K562 (cell line): ENCODE results near the gene DDAH1. TPM values are rescaled to one million over a fixed set of nuclear protein-coding genes. Genes with fewer than 3 reads are reported as not detected.

Experiments
- BRCA1 ChIP-seq, 2 experiments: fragments of 450-650 bp in 1 of 2; sonication (generic) in 1 of 2; formaldehyde crosslinking in 1 of 2; IDR thresholded peaks; 2 replicates each; pipeline versions ENCODE4 v1.5.0 to v1.6.1; 2017 to 2020; ENCODE audit warnings: mild to moderate bottlenecking in 1 of 2, missing genetic modification reagents in 1 of 2
- CBX8 ChIP-seq: fragments of 200-600 bp; sonication (generic); IDR thresholded peaks from 2 replicates; pipeline ENCODE4 v1.6.1; 2012; ENCODE audit warnings: borderline replicate concordance, mixed run types, low read depth, mild to moderate bottlenecking, moderate library complexity, mixed read lengths, low read length, control low read depth, inconsistent platforms; ENCODE audit not compliant: poor library complexity, severe bottlenecking; ENCODE audit errors: extremely low read depth
- DDX20 ChIP-seq: fragments of 450-650 bp; IDR thresholded peaks from 2 replicates; pipeline ENCODE4 v1.6.1; 2016; ENCODE audit warnings: missing genetic modification characterization, low read depth, mild to moderate bottlenecking, missing compliant biosample characterization, moderate library complexity
- ERF ChIP-seq: fragments of 450-650 bp; formaldehyde crosslinking; IDR thresholded peaks from 2 replicates; pipeline ENCODE4 v1.4.0; 2020; ENCODE audit warnings: mild to moderate bottlenecking, mixed read lengths
- FOXJ3 ChIP-seq: sonication (generic); formaldehyde crosslinking; IDR thresholded peaks from 2 replicates; pipeline ENCODE4 v1.4.0; 2020; ENCODE audit warnings: mild to moderate bottlenecking, missing genetic modification reagents
- HDAC1 ChIP-seq, 2 experiments: fragments of 450-650 bp; IDR thresholded peaks; 2 replicates each; pipeline ENCODE4 v1.6.1; 2016 to 2017; ENCODE audit warnings: inconsistent platforms in 1 of 2, mild to moderate bottlenecking in 1 of 2, moderate library complexity in 1 of 2
- HDAC2 ChIP-seq: fragments of 450-650 bp; IDR thresholded peaks from 2 replicates; pipeline ENCODE4 v1.6.1; 2016; ENCODE audit warnings: mild to moderate bottlenecking
- KAT2B ChIP-seq: IDR thresholded peaks from one replicate; pipeline ENCODE4 v1.6.1; 2012; ENCODE audit warnings: low read depth, mild to moderate bottlenecking, control low read depth, inconsistent platforms, low read length, moderate library complexity
- KLF10 ChIP-seq: fragments of 250-450 bp; sonication (Bioruptor Pico); IDR thresholded peaks from 2 replicates; pipeline ENCODE4 v1.6.1; 2021; ENCODE audit warnings: matching md5 sums
- MEF2D ChIP-seq: conservative IDR thresholded peaks from 2 replicates; pipeline ENCODE4 v1.6.1; 2016; ENCODE audit warnings: low read depth, missing genetic modification characterization, missing compliant biosample characterization
- MLX ChIP-seq, 2 experiments: fragments of 450-650 bp in 1 of 2; sonication (generic) in 1 of 2; formaldehyde crosslinking; conservative IDR thresholded peaks; 2 replicates each; pipeline versions ENCODE4 v1.4.0 to v1.8.1; 2020 to 2022; ENCODE audit warnings: mild to moderate bottlenecking in 1 of 2, missing genetic modification reagents in 1 of 2
- NCOA1 ChIP-seq: fragments of 450-650 bp; IDR thresholded peaks from 2 replicates; pipeline ENCODE4 v1.6.1; 2016; ENCODE audit warnings: low read depth
- NFATC3 ChIP-seq: fragments of 450-650 bp; IDR thresholded peaks from 2 replicates; pipeline ENCODE4 v1.6.1; 2017; ENCODE audit warnings: mild to moderate bottlenecking
- NFRKB ChIP-seq: fragments of 450-650 bp; IDR thresholded peaks from 2 replicates; pipeline ENCODE4 v1.6.1; 2016; ENCODE audit warnings: low read depth
- NR3C1 ChIP-seq: sonication (generic); formaldehyde crosslinking; IDR thresholded peaks from 2 replicates; pipeline ENCODE4 v1.8.1; 2022; ENCODE audit warnings: missing genetic modification reagents
- OTX1 ChIP-seq: fragments of 450-650 bp; formaldehyde crosslinking; IDR thresholded peaks from 2 replicates; pipeline ENCODE4 v1.4.0; 2022; ENCODE audit warnings: mild to moderate bottlenecking
- PHF20 ChIP-seq: fragments of 450-650 bp; IDR thresholded peaks from 2 replicates; pipeline ENCODE4 v1.6.1; 2018; ENCODE audit not compliant: partially characterized antibody
- RAD21 ChIP-seq, 2 experiments: fragments of 250-450 bp in 1 of 2; fragments of 450-650 bp in 1 of 2; sonication (Bioruptor Pico) in 1 of 2; formaldehyde crosslinking in 1 of 2; IDR thresholded peaks in 1 of 2; conservative IDR thresholded peaks in 1 of 2; 2 replicates each; pipeline versions ENCODE4 v1.4.0 to v1.8.0; 2020 to 2022; ENCODE audit warnings: mild to moderate bottlenecking in 2 of 2, moderate library complexity in 1 of 2
- SMARCA5 ChIP-seq: fragments of 450-650 bp; IDR thresholded peaks from 2 replicates; pipeline ENCODE4 v1.6.1; 2016
- TAL1 ChIP-seq: fragments of 450-650 bp; IDR thresholded peaks from 2 replicates; pipeline ENCODE4 v1.6.1; 2016; ENCODE audit warnings: mild to moderate bottlenecking
- ZNF253 ChIP-seq: fragments of 250-450 bp; sonication (Bioruptor Pico); conservative IDR thresholded peaks from 2 replicates; pipeline ENCODE4 v1.6.1; 2021; ENCODE audit warnings: mild to moderate bottlenecking
- ZNF589 ChIP-seq: fragments of 200-800 bp; sonication (Bioruptor generic); IDR thresholded peaks from 2 replicates; pipeline ENCODE4 v1.6.1; 2016; ENCODE audit warnings: low read depth, missing genetic modification characterization, missing compliant biosample characterization
- polyA plus RNA-seq, 8 experiments: library from polyadenylated mRNA; depleted of rRNA in 4 of 8; stranded (reverse) in 5 of 8; unstranded in 3 of 8; fragments of >200 nt; fragmentation: Nextera tagmentation in 2 of 8; fragmentation: Illumina TruSeq in 1 of 8; extraction: Ambion mirVana in 2 of 8; extraction: Trizol in 1 of 8; gene quantifications; 2 replicates each; pipeline versions ENCODE4 v1.2.1 to v1.2.3, GENCODE V29; 2011 to 2014; ENCODE audit warnings: inconsistent platforms in 1 of 8, missing spikeins in 1 of 8
- total RNA-seq, 7 experiments: library from RNA; depleted of rRNA in 6 of 7; stranded (reverse); fragments of >200 nt in 6 of 7; fragmentation: Illumina TruSeq in 2 of 7; extraction: Trizol in 2 of 7; gene quantifications; 2 replicates each; pipeline versions ENCODE4 v1.2.1 to v1.2.3, GENCODE V29; 2011 to 2021; ENCODE audit warnings: low replicate concordance in 1 of 7
- TF ChIP-seq, protein P1 (sequence below): fragments of 250-450 bp; sonication (Bioruptor Pico); IDR thresholded peaks from 2 replicates; pipeline ENCODE4 v1.5.0; 2020; ENCODE audit warnings: mild to moderate bottlenecking
- TF ChIP-seq, protein P2 (sequence below): sonication (generic); formaldehyde crosslinking; IDR thresholded peaks from 2 replicates; pipeline ENCODE4 v1.8.0; 2022; ENCODE audit warnings: mild to moderate bottlenecking, low read depth, missing genetic modification reagents
- TF ChIP-seq, protein P3 (sequence below), 2 experiments: fragments of 450-650 bp; conservative IDR thresholded peaks; 2 replicates each; pipeline ENCODE4 v1.6.1; 2017; ENCODE audit warnings: mild to moderate bottlenecking in 2 of 2, moderate library complexity in 2 of 2

The DDAH1 gene
- total and polyA plus RNA-seq, 9 of the 15 experiments (the other 6 are each of a cell fraction or from before 2014, with no cell fraction given): 0.04 to 0.24 (median 0.10) TPM

DNA sequence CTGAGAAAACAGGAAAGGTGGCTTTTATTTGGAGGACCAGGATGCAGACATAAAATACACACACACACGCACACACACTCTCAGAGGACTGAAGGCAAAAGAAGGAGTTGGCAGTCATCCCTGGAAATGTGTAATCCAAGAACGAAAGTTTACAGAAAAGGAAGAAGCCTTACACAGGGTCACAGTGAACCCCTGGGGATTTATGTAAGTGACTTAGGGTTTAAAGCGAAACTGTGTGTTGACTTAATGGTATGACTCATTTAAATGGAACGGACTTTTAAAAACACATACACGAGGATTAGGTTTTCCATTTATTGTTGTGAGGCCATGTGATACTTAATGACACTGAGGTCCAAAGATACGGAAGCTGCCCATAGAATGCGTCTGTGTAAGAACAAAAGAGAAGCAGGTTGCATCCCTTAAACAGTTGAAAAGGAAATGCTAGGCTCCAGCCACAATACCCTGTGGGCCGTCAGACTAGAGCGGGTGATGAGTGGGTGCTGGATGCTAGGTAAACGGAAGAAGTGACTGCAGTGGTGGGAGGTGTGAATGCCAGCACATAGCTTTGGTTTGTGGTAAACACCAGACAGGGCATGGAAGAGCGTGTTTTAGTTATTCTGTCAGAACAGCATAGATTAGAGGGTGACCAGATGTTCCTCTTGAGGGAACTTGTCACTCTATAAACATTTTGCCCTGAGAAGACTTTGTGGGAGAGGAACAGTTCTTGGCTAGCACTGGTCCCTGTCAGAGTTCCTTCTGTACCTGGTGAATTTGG, 166.9 kb downstream of the DDAH1 start (continued):
- TF ChIP-seq, protein P1, sequence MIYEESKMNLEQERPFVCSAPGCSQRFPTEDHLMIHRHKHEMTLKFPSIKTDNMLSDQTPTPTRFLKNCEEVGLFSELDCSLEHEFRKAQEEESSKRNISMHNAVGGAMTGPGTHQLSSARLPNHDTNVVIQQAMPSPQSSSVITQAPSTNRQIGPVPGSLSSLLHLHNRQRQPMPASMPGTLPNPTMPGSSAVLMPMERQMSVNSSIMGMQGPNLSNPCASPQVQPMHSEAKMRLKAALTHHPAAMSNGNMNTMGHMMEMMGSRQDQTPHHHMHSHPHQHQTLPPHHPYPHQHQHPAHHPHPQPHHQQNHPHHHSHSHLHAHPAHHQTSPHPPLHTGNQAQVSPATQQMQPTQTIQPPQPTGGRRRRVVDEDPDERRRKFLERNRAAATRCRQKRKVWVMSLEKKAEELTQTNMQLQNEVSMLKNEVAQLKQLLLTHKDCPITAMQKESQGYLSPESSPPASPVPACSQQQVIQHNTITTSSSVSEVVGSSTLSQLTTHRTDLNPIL: no peak
- no peak for TF ChIP-seq OTX1
- no peak for TF ChIP-seq HDAC2
- TF ChIP-seq PHF20: no peak
- TF ChIP-seq NR3C1 (CRISPR knock-in tag): no peak
- TF ChIP-seq MLX (CRISPR knock-in tag; conservative IDR thresholded peaks at IDR 0.05): no peak
- no peak for TF ChIP-seq RAD21 (CRISPR knock-in tag; conservative IDR thresholded peaks at IDR 0.05 in 1 of 2, IDR thresholded peaks at IDR 0.05 in 1 of 2)
- no peak for TF ChIP-seq ZNF589 (CRISPR knock-in tag)
- no peak for TF ChIP-seq BRCA1 (IDR thresholded peaks at IDR 0.05)
- TF ChIP-seq BRCA1 (CRISPR knock-in tag; IDR thresholded peaks at IDR 0.05): no peak
- TF ChIP-seq, protein P2, sequence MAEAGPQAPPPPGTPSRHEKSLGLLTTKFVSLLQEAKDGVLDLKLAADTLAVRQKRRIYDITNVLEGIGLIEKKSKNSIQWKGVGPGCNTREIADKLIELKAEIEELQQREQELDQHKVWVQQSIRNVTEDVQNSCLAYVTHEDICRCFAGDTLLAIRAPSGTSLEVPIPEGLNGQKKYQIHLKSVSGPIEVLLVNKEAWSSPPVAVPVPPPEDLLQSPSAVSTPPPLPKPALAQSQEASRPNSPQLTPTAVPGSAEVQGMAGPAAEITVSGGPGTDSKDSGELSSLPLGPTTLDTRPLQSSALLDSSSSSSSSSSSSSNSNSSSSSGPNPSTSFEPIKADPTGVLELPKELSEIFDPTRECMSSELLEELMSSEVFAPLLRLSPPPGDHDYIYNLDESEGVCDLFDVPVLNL (CRISPR knock-in tag): no peak
- no peak for TF ChIP-seq NFATC3
- no peak for TF ChIP-seq HDAC1 (IDR thresholded peaks at IDR 0.05)
- no peak for TF ChIP-seq NCOA1
- no peak for TF ChIP-seq KAT2B
- TF ChIP-seq NFRKB: no peak
- TF ChIP-seq ERF: no peak
- no peak for TF ChIP-seq MEF2D (tag)
- TF ChIP-seq DDX20 (tag): no peak
- no peak for TF ChIP-seq CBX8
- TF ChIP-seq, protein P3, sequence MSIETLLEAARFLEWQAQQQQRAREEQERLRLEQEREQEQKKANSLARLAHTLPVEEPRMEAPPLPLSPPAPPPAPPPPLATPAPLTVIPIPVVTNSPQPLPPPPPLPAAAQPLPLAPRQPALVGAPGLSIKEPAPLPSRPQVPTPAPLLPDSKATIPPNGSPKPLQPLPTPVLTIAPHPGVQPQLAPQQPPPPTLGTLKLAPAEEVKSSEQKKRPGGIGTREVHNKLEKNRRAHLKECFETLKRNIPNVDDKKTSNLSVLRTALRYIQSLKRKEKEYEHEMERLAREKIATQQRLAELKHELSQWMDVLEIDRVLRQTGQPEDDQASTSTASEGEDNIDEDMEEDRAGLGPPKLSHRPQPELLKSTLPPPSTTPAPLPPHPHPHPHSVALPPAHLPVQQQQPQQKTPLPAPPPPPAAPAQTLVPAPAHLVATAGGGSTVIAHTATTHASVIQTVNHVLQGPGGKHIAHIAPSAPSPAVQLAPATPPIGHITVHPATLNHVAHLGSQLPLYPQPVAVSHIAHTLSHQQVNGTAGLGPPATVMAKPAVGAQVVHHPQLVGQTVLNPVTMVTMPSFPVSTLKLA (conservative IDR thresholded peaks at IDR 0.05): 0 out of 4 replicates have a peak, but pooled peaks of 1 of the 2 experiments have one; percentile 28
- no peak for TF ChIP-seq ZNF253
- no peak for TF ChIP-seq FOXJ3 (CRISPR knock-in tag)
- no peak for TF ChIP-seq KLF10 (CRISPR knock-in tag)
- no peak for TF ChIP-seq TAL1
- TF ChIP-seq SMARCA5: no peak
